HFF-Myc (cell line): ENCODE results near the gene BNIP3.
"Not testable (repeated sequence)": the region's sequence is repeated elsewhere in the genome, so short reads cannot be mapped to it uniquely, and the experiment has no call there.

ENCODE experiments used
- DNase-seq: peaks from one replicate; pipeline ENCODE4 v3.0.0-alpha.2; 2011; ENCODE audit warnings: low read depth; ENCODE audit errors: extremely low read depth
- H3K4me3 ChIP-seq: replicated peaks from 2 replicates; pipeline ENCODE4 v1.5.1; 2011; ENCODE audit warnings: low read depth, mild to moderate bottlenecking, control low read depth, low read length
- TF ChIP-seq, protein P1 (sequence below): IDR thresholded peaks from 2 replicates; pipeline ENCODE4 v1.5.1; 2012; ENCODE audit warnings: mild to moderate bottlenecking, low read depth, low read length, control low read depth; ENCODE audit errors: missing control alignments

The BNIP3 gene

DNA sequence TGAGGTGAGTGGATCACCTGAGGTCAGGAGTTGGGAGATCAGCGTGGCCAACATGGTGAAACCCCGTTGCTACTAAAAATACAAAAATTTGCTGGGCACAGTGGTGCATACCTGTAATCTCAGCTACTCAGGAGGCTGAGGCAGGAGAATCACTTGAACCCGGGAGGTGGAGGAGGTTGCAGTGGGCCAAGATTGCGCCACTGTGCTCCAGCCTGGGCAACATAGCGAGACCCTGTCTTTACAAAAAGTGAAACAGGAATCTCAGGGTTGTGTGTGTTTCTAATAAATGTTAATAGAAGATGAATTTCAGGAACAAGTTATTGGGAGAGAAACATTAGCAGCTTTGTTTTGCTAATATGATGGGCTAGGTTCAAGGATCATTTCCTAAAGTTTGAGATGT lies 61.0 kb downstream of the BNIP3 start:
- H3K4me3 ChIP-seq, result no peak overlapping the region
- TF ChIP-seq, protein P1, sequence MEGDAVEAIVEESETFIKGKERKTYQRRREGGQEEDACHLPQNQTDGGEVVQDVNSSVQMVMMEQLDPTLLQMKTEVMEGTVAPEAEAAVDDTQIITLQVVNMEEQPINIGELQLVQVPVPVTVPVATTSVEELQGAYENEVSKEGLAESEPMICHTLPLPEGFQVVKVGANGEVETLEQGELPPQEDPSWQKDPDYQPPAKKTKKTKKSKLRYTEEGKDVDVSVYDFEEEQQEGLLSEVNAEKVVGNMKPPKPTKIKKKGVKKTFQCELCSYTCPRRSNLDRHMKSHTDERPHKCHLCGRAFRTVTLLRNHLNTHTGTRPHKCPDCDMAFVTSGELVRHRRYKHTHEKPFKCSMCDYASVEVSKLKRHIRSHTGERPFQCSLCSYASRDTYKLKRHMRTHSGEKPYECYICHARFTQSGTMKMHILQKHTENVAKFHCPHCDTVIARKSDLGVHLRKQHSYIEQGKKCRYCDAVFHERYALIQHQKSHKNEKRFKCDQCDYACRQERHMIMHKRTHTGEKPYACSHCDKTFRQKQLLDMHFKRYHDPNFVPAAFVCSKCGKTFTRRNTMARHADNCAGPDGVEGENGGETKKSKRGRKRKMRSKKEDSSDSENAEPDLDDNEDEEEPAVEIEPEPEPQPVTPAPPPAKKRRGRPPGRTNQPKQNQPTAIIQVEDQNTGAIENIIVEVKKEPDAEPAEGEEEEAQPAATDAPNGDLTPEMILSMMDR, result no peak
- no peak for DNase-seq

DNA sequence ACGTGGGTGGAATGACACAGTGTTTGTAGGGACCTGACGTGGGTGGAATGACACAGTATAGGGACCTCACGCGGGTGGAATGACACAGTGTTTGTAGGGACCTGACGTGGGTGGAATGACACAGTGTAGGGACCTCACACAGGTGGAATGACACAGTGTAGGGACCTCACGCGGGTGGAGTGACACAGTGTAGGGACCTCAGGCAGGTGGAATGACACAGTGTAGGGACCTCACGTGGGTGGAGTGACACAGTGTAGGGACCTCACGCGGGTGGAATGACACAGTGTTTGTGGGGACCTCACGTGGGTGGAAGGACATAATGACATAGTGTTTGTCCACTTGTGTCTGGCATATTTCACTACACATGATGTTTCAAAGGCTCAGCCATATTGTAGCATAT lies 61.6 kb downstream of the BNIP3 start:
- no peak for DNase-seq
- H3K4me3 ChIP-seq, result no peak overlapping the region
- TF ChIP-seq, protein P1, result no peak

DNA sequence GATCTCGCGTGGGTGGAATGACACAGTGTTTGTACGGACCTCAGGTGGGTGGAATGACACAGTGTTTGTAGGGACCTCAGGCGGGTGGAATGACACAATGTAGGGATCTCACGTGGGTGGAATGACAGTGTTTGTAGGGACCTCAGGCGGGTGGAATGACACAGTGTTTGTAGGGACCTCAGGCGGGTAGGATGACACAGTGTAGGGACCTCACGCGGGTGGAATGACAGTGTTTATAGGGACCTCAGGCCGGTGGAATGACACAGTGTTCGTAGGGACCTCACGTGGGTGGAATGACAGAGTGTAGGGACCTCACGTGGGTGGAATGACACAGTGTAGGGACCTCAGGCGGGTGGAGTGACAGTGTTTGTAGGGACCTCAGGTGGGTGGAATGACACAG lies 62.3 kb downstream of the BNIP3 start:
- not testable (repeated sequence) for H3K4me3 ChIP-seq, DNase-seq
